ENCODE results near the gene RAPGEF4. TPM values are rescaled to one million over a fixed set of nuclear protein-coding genes. Genes with fewer than 3 reads are reported as not detected.

The RAPGEF4 gene
- total and polyA plus RNA-seq, 9 of the 15 experiments (the other 6 are each of a cell fraction or from before 2014, with no cell fraction given): 0.04 to 0.33 (median 0.13) TPM; not detected in 6

DNA sequence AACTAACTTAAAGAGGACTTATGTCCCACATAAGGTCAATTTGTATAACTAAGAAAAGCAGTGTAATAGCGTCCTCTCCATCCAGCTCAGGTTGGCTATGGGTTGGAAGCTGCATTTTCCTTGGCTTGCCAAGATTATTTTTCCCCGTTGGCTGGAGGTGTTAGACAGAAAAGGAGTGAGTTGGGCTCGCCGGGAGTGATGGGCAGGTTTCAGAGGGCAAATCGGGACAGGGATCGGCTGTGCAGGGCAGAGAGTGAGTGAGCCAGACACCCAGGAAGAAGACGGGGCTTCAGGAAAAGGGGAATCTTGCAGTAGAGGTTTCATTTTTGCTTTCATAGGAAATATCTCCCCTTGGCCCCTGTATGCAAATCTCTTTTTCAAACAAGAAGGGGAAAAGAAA lies 298.5 kb downstream of the RAPGEF4 start:
- in situ Hi-C loops (cut with MboI) (no loop called here), intact Hi-C loops (cut with micrococcal nuclease) (no loop called here)
- H3K9ac ChIP-seq (ENCODE audit: insufficient read depth in 1 of 2, low read depth in 2 of 2, low read length in 2 of 2): no peak overlapping the region
- peaks cover 33 to 39% of the 10 kb centered on the region in 2 experiments for H3K27me3 ChIP-seq (ENCODE audit: control insufficient read depth in 2 of 2, insufficient read depth in 2 of 2, low read length in 2 of 2)
- no peak overlapping the region for H3K4me2 ChIP-seq (ENCODE audit: insufficient read depth, low read length)
- BruUV-seq (replicated peaks): no TSS peak
- H3K36me3 ChIP-seq (ENCODE audit: control insufficient read depth, insufficient read depth, low read length): no peaks in the 10 kb centered on the region
- WGBS (ENCODE audit: insufficient coverage, low coverage, missing lambda C conversion rate): 3% methylated on average over 7 of the region's 7 CpGs
- H3K27ac ChIP-seq (ENCODE audit: extremely low read depth, low read depth, low read length): no peak overlapping the region
- H3K79me2 ChIP-seq (ENCODE audit: control insufficient read depth, insufficient read depth, low read length): no peaks in the 10 kb centered on the region
- H4K20me1 ChIP-seq (replicated peaks; ENCODE audit: control insufficient read depth, insufficient read depth, low read length): no peaks in the 10 kb centered on the region
- DNase-seq (ENCODE audit: extremely low read depth in 1 of 4, low spot score in 3 of 4): no peak
- no peaks in the 10 kb centered on the region for H3K9me1 ChIP-seq (ENCODE audit: control insufficient read depth, insufficient read depth, low read length)
- H3K9me3 ChIP-seq (replicated peaks; ENCODE audit: control insufficient read depth, insufficient read depth, low read depth, low read length): no peaks in the 10 kb centered on the region
- no peak for TF ChIP-seq POLR2A (conservative IDR thresholded peaks at IDR 0.05)
- no peak for TF ChIP-seq ZNF695 (CRISPR knock-in tag; IDR thresholded peaks at IDR 0.05)
- no peak for TF ChIP-seq TSC22D4 (tag; IDR thresholded peaks at IDR 0.05)
- no peak for TF ChIP-seq KLF10 (CRISPR knock-in tag; IDR thresholded peaks at IDR 0.05)
- TF ChIP-seq FOXJ3 (CRISPR knock-in tag; IDR thresholded peaks at IDR 0.05): no peak
- TF ChIP-seq SREBF1 (IDR thresholded peaks at IDR 0.05; ENCODE audit: borderline replicate concordance, low read depth, low read length): no peak
- TF ChIP-seq PHB (CRISPR knock-in tag; IDR thresholded peaks at IDR 0.05): no peak
- no peak for TF ChIP-seq XRCC4 (IDR thresholded peaks at IDR 0.05; ENCODE audit: extremely low read depth, insufficient read depth, insufficient read length)
- ChIA-PET CTCF (ENCODE audit: low intra/inter-chr PET ratio) (no interaction called here), POLR2A (no interaction called here)
- H3K4me3 ChIP-seq: no peak overlapping the region
- no peak for FAIRE-seq
- ATAC-seq: no peak
- H2AFZ ChIP-seq (ENCODE audit: low read depth, low read length): no peak overlapping the region
- no peaks in the 10 kb centered on the region for H3K4me1 ChIP-seq (replicated peaks in 1 of 2; ENCODE audit: control insufficient read depth in 2 of 2, insufficient read depth in 2 of 2, low read length in 2 of 2)

Data from K562 (cell line).